Central memory CD8-positive, alpha-beta T cell (primary cell): ENCODE measurements around the gene GIPC2.
"Not testable (repeated sequence)": the region's sequence is repeated elsewhere in the genome, so short reads cannot be mapped to it uniquely, and the experiment has no call there.

Experiments used
- ATAC-seq: fragments of 150-1000 bp; cut with Tn5 transposase; replicated peaks from 2 replicates; pipeline ENCODE4 v1.10.0; 2022; ENCODE audit warnings: mild to moderate bottlenecking, moderate FRiP score, moderate number of reproducible peaks; ENCODE audit not compliant: poor library complexity, severe bottlenecking; ENCODE audit errors: extremely low read depth
- DNase-seq, 2 donors: peaks; one replicate each; pipeline ENCODE4 v3.0.0; 2021; ENCODE audit warnings: low spot score in 2 of 2
- H3K27ac Mint-ChIP-seq: one replicate; pipeline ENCODE4 v1.8.0; 2022; ENCODE audit warnings: low read depth, mild to moderate bottlenecking, moderate library complexity, mixed read lengths
- H3K27me3 Mint-ChIP-seq: one replicate; pipeline ENCODE4 v1.8.0; 2022; ENCODE audit warnings: mixed read lengths
- H3K36me3 Mint-ChIP-seq: one replicate; pipeline ENCODE4 v1.8.0; 2022; ENCODE audit warnings: mild to moderate bottlenecking, moderate library complexity, mixed read lengths; ENCODE audit not compliant: insufficient read depth
- H3K4me1 Mint-ChIP-seq: one replicate; pipeline ENCODE4 v1.8.0; 2022; ENCODE audit warnings: mixed read lengths
- H3K4me3 Mint-ChIP-seq: one replicate; pipeline ENCODE4 v1.8.0; 2022; ENCODE audit warnings: mild to moderate bottlenecking, moderate library complexity, mixed read lengths
- H3K9me3 Mint-ChIP-seq: one replicate; pipeline ENCODE4 v1.8.0; 2022; ENCODE audit warnings: mixed read lengths

The GIPC2 gene

GRCh38 chr1:78093560-78093959 is 47.8 kb downstream of the GIPC2 start:
- Mint-ChIP-seq H3K27ac (no peak overlapping the region), H3K27me3 (peaks cover 27% of the 10 kb centered on the region), H3K36me3 (no peaks in the 10 kb centered on the region), H3K4me3 (no peak overlapping the region), H3K9me3 (no peaks in the 10 kb centered on the region), H3K4me1 (no peaks in the 10 kb centered on the region)
- DNase-seq, result no peak
- no peak for ATAC-seq

- no peak overlapping the region for H3K4me3 Mint-ChIP-seq
- peaks cover 27% of the 10 kb centered on the region for H3K27me3 Mint-ChIP-seq
- no peaks in the 10 kb centered on the region for H3K4me1 Mint-ChIP-seq
- no peaks in the 10 kb centered on the region for H3K9me3 Mint-ChIP-seq
- no peak for ATAC-seq
- no peak for DNase-seq
- no peaks in the 10 kb centered on the region for H3K36me3 Mint-ChIP-seq
- no peak overlapping the region for H3K27ac Mint-ChIP-seq
Measured at GRCh38 chr1:78094639-78095038, 48.9 kb downstream of the GIPC2 start.

- Mint-ChIP-seq H3K4me3 (no peak overlapping the region), H3K9me3 (no peaks in the 10 kb centered on the region), H3K27ac (no peak overlapping the region), H3K4me1 (no peaks in the 10 kb centered on the region), H3K27me3 (peaks cover 32% of the 10 kb centered on the region), H3K36me3 (no peaks in the 10 kb centered on the region)
- no peak for DNase-seq
- no peak for ATAC-seq
Measured at GRCh38 chr1:78095593-78095992, 49.8 kb downstream of the GIPC2 start.

GRCh38 chr1:78096017-78096416 is 50.3 kb downstream of the GIPC2 start:
- no peak for ATAC-seq
- no peak overlapping the region for H3K4me3 Mint-ChIP-seq
- H3K27ac Mint-ChIP-seq, result no peak overlapping the region
- no peaks in the 10 kb centered on the region for H3K9me3 Mint-ChIP-seq
- H3K4me1 Mint-ChIP-seq, result no peaks in the 10 kb centered on the region
- H3K27me3 Mint-ChIP-seq, result peaks cover 29% of the 10 kb centered on the region
- DNase-seq, result no peak
- no peaks in the 10 kb centered on the region for H3K36me3 Mint-ChIP-seq

- no peaks in the 10 kb centered on the region for H3K9me3 Mint-ChIP-seq
- H3K27me3 Mint-ChIP-seq, result peaks cover 19% of the 10 kb centered on the region
- H3K4me3 Mint-ChIP-seq, result no peak overlapping the region
- no peaks in the 10 kb centered on the region for H3K36me3 Mint-ChIP-seq
- ATAC-seq, result no peak
- no peaks in the 10 kb centered on the region for H3K4me1 Mint-ChIP-seq
- no peak overlapping the region for H3K27ac Mint-ChIP-seq
- no peak for DNase-seq
Measured at GRCh38 chr1:78096976-78097375, 51.2 kb downstream of the GIPC2 start.

- Mint-ChIP-seq H3K4me1 (no peaks in the 10 kb centered on the region), H3K27me3 (peaks cover 25% of the 10 kb centered on the region), H3K36me3 (no peaks in the 10 kb centered on the region), H3K4me3 (no peak overlapping the region), H3K9me3 (no peaks in the 10 kb centered on the region), H3K27ac (no peak overlapping the region)
- DNase-seq (no peak), ATAC-seq (no peak)
Measured at GRCh38 chr1:78101051-78101450, 55.3 kb downstream of the GIPC2 start.

- no peak for DNase-seq
Measured at GRCh38 chr1:78101514-78101913, 55.7 kb downstream of the GIPC2 start.

GRCh38 chr1:78102082-78102481 is 56.3 kb downstream of the GIPC2 start:
- ATAC-seq (no peak), DNase-seq (no peak)
- no peak overlapping the region for H3K27ac Mint-ChIP-seq
- H3K36me3 Mint-ChIP-seq, result no peaks in the 10 kb centered on the region
- H3K27me3 Mint-ChIP-seq, result peaks cover 25% of the 10 kb centered on the region
- H3K9me3 Mint-ChIP-seq, result no peaks in the 10 kb centered on the region
- no peak overlapping the region for H3K4me3 Mint-ChIP-seq
- H3K4me1 Mint-ChIP-seq, result no peaks in the 10 kb centered on the region

More at GRCh38 chr1:78101514-78101913, 55.7 kb downstream of the GIPC2 start:
- Mint-ChIP-seq H3K9me3 (no peaks in the 10 kb centered on the region), H3K4me3 (no peak overlapping the region), H3K27ac (no peak overlapping the region), H3K27me3 (peaks cover 25% of the 10 kb centered on the region), H3K36me3 (no peaks in the 10 kb centered on the region), H3K4me1 (no peaks in the 10 kb centered on the region)
- ATAC-seq, result no peak

- DNase-seq (no peak), ATAC-seq (no peak)
- Mint-ChIP-seq H3K4me3 (no peak overlapping the region), H3K27me3 (peaks cover 25% of the 10 kb centered on the region), H3K27ac (no peak overlapping the region), H3K9me3 (no peaks in the 10 kb centered on the region), H3K36me3 (no peaks in the 10 kb centered on the region), H3K4me1 (no peaks in the 10 kb centered on the region)
Measured at GRCh38 chr1:78102916-78103315, 57.1 kb downstream of the GIPC2 start.

- Mint-ChIP-seq H3K9me3 (no peaks in the 10 kb centered on the region), H3K4me3 (no peak overlapping the region), H3K27ac (no peak overlapping the region), H3K27me3 (peaks cover 25% of the 10 kb centered on the region), H3K4me1 (no peaks in the 10 kb centered on the region), H3K36me3 (no peaks in the 10 kb centered on the region)
- DNase-seq (no peak), ATAC-seq (no peak)
Measured at GRCh38 chr1:78104322-78104721, 58.6 kb downstream of the GIPC2 start.

GRCh38 chr1:78109659-78110058 is 63.9 kb downstream of the GIPC2 start:
- not testable (repeated sequence) for ATAC-seq, H3K27me3 Mint-ChIP-seq, H3K36me3 Mint-ChIP-seq, H3K27ac Mint-ChIP-seq, DNase-seq, H3K9me3 Mint-ChIP-seq, H3K4me3 Mint-ChIP-seq, H3K4me1 Mint-ChIP-seq

GRCh38 chr1:78113156-78113916 is 67.6 kb downstream of the GIPC2 start:
- Mint-ChIP-seq H3K9me3 (no peaks in the 10 kb centered on the region), H3K36me3 (no peaks in the 10 kb centered on the region), H3K27ac (no peak overlapping the region), H3K27me3 (no peaks in the 10 kb centered on the region), H3K4me1 (no peaks in the 10 kb centered on the region), H3K4me3 (no peak overlapping the region)
- DNase-seq (no peak), ATAC-seq (no peak)

- no peaks in the 10 kb centered on the region for H3K9me3 Mint-ChIP-seq
- H3K27ac Mint-ChIP-seq, result no peak overlapping the region
- no peaks in the 10 kb centered on the region for H3K36me3 Mint-ChIP-seq
- peak; percentile 20 to 42 for DNase-seq
- H3K4me3 Mint-ChIP-seq, result no peak overlapping the region
- H3K4me1 Mint-ChIP-seq, result no peaks in the 10 kb centered on the region
- ATAC-seq, result peak; percentile 54
- H3K27me3 Mint-ChIP-seq, result no peaks in the 10 kb centered on the region
Measured at GRCh38 chr1:78114034-78114956, 68.5 kb downstream of the GIPC2 start.
